ENCODE results near the gene HSD17B3. TPM values are rescaled to one million over a fixed set of nuclear protein-coding genes. Genes with fewer than 3 reads are reported as not detected.
"Not testable (repeated sequence)": the region's sequence is repeated elsewhere in the genome, so short reads cannot be mapped to it uniquely, and the experiment has no call there.

Gene HSD17B3
- polyA plus RNA-seq, 1 donor: 1.0 TPM

- DNase-seq (ENCODE audit: low read depth): not testable (repeated sequence)
Observed at GRCh38 chr9:96306958-96307357, 5.0 kb upstream of the HSD17B3 start.

GRCh38 chr9:96305171-96305570 is 3.2 kb upstream of the HSD17B3 start:
- no peak for DNase-seq (ENCODE audit: low read depth)

- no peak for DNase-seq (ENCODE audit: low read depth)
Observed at GRCh38 chr9:96304230-96304629, 2.3 kb upstream of the HSD17B3 start.

GRCh38 chr9:96299823-96300222 is 2.2 kb downstream of the HSD17B3 start:
- DNase-seq (ENCODE audit: low read depth): no peak

- no peak for DNase-seq (ENCODE audit: low read depth)
Observed at GRCh38 chr9:96294159-96294545, 7.8 kb downstream of the HSD17B3 start.

GRCh38 chr9:96293498-96294158 is 8.3 kb downstream of the HSD17B3 start:
- DNase-seq (ENCODE audit: low read depth): no peak

GRCh38 chr9:96289392-96289791 is 12.6 kb downstream of the HSD17B3 start:
- no peak for DNase-seq (ENCODE audit: low read depth)

GRCh38 chr9:96281641-96282040 is 20.3 kb downstream of the HSD17B3 start:
- DNase-seq (ENCODE audit: low read depth): no peak

- DNase-seq (ENCODE audit: low read depth): no peak
Observed at GRCh38 chr9:96279932-96280331, 22.0 kb downstream of the HSD17B3 start.

- DNase-seq (ENCODE audit: low read depth): no peak
Observed at GRCh38 chr9:96274939-96275338, 27.0 kb downstream of the HSD17B3 start.

- DNase-seq (ENCODE audit: low read depth): no peak
Observed at GRCh38 chr9:96270236-96270744, 31.7 kb downstream of the HSD17B3 start.

GRCh38 chr9:96258967-96259366 is 43.0 kb downstream of the HSD17B3 start:
- DNase-seq (ENCODE audit: low read depth): no peak

- DNase-seq (ENCODE audit: low read depth): no peak
Observed at GRCh38 chr9:96256800-96257199, 45.2 kb downstream of the HSD17B3 start.

- DNase-seq (ENCODE audit: low read depth): no peak
Observed at GRCh38 chr9:96255698-96256097, 46.3 kb downstream of the HSD17B3 start.

- no peak for DNase-seq (ENCODE audit: low read depth)
Observed at GRCh38 chr9:96253059-96253696, 48.8 kb downstream of the HSD17B3 start.

- no peak for DNase-seq (ENCODE audit: low read depth)
Observed at GRCh38 chr9:96251451-96251850, 50.5 kb downstream of the HSD17B3 start.

GRCh38 chr9:96249746-96250145 is 52.2 kb downstream of the HSD17B3 start:
- no peak for DNase-seq (ENCODE audit: low read depth)

- DNase-seq (ENCODE audit: low read depth): no peak
Observed at GRCh38 chr9:96246267-96246671, 55.7 kb downstream of the HSD17B3 start.

GRCh38 chr9:96245399-96245798 is 56.6 kb downstream of the HSD17B3 start:
- no peak for DNase-seq (ENCODE audit: low read depth)

- no peak for DNase-seq (ENCODE audit: low read depth)
Observed at GRCh38 chr9:96243778-96244177, 58.2 kb downstream of the HSD17B3 start.

GRCh38 chr9:96242811-96243210 is 59.2 kb downstream of the HSD17B3 start:
- DNase-seq (ENCODE audit: low read depth): no peak

- DNase-seq (ENCODE audit: low read depth): no peak
Observed at GRCh38 chr9:96241391-96241809, 60.6 kb downstream of the HSD17B3 start.

GRCh38 chr9:96236854-96237550 is 65.0 kb downstream of the HSD17B3 start:
- no peak for DNase-seq (ENCODE audit: low read depth)
